Measurements from ENCODE around the gene PTPRG.

Gene PTPRG

GRCh38 chr3:61648481-61648880 lies 87.1 kb downstream of the PTPRG start:
- no peak for DNase-seq (ENCODE audit: low read depth)
- TF ChIP-seq, protein P1, sequence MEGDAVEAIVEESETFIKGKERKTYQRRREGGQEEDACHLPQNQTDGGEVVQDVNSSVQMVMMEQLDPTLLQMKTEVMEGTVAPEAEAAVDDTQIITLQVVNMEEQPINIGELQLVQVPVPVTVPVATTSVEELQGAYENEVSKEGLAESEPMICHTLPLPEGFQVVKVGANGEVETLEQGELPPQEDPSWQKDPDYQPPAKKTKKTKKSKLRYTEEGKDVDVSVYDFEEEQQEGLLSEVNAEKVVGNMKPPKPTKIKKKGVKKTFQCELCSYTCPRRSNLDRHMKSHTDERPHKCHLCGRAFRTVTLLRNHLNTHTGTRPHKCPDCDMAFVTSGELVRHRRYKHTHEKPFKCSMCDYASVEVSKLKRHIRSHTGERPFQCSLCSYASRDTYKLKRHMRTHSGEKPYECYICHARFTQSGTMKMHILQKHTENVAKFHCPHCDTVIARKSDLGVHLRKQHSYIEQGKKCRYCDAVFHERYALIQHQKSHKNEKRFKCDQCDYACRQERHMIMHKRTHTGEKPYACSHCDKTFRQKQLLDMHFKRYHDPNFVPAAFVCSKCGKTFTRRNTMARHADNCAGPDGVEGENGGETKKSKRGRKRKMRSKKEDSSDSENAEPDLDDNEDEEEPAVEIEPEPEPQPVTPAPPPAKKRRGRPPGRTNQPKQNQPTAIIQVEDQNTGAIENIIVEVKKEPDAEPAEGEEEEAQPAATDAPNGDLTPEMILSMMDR (conservative IDR thresholded peaks at IDR 0.05; ENCODE audit: low read depth, low read length): no peak
- no peak overlapping the region for H3K4me3 ChIP-seq (ENCODE audit: low read length)

GRCh38 chr3:61649381-61650170 lies 88.2 kb downstream of the PTPRG start:
- H3K4me3 ChIP-seq (ENCODE audit: low read length): no peak overlapping the region
- TF ChIP-seq, protein P1 (conservative IDR thresholded peaks at IDR 0.05; ENCODE audit: low read depth, low read length): no peak

DNA sequence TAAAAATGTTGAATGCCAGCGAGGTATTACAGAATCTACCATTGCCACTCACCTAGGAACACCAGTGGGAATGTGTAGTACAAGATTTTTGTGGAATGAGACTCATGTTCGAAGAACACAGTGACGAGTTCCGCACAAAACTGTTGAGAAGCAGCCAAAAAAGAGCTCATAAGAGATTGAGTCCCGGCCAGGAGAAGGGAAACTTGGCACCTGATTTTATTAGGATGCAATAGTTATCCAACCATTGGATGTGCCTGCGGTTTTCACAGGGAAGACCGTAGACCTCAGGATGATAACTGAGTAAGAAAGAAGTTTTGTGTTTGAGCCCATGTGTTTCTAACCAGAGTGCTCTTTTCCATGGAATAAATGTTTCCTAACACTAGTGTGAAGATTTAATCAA lies 88.9 kb downstream of the PTPRG start:
- TF ChIP-seq, protein P1 (conservative IDR thresholded peaks at IDR 0.05; ENCODE audit: low read depth, low read length): no peak
- H3K4me3 ChIP-seq (ENCODE audit: low read length): no peak overlapping the region
- no peak for DNase-seq (ENCODE audit: low read depth)

More at GRCh38 chr3:61649381-61650170, 88.2 kb downstream of the PTPRG start:
- DNase-seq (ENCODE audit: low read depth): no peak

DNA sequence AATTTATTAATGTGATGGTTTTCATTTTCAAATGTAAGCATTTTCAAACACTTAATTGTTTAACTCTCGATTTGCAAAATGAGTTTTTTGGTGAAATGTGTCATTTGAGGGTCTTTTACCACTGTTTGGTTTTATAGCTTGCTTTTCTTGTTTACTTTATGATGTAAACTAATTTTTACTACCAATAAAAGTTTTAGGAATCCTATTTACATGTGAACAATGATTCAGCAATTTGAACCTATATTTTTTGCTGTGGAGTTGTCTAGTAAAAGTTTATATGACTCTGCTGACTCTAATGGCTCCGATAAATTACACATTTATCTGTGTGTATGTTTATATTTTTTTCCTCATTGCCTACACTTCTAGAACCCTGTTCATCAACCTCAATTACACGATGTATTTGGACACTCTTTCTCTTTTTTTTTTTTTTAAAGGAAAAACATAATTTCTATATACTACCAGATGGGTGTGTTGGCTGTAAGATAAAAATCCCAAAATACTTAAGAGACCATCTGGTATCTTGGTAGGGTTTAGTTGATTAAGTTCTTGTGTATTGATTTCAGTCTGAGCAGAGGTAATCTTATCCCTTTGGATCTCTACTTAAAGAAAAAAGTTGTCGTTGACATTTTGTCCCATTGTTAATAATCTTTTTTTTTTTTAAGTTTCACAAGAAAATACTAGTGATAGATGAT lies 89.5 kb downstream of the PTPRG start:
- H3K4me3 ChIP-seq (ENCODE audit: low read length): no peak overlapping the region
- no peak for DNase-seq (ENCODE audit: low read depth)
- TF ChIP-seq, protein P1 (conservative IDR thresholded peaks at IDR 0.05; ENCODE audit: low read depth, low read length): no peak

- TF ChIP-seq, protein P1 (conservative IDR thresholded peaks at IDR 0.05; ENCODE audit: low read depth, low read length): no peak
- no peak for DNase-seq (ENCODE audit: low read depth)
- H3K4me3 ChIP-seq (ENCODE audit: low read length): no peak overlapping the region
Measured at GRCh38 chr3:61657689-61658088, 96.3 kb downstream of the PTPRG start.

DNA sequence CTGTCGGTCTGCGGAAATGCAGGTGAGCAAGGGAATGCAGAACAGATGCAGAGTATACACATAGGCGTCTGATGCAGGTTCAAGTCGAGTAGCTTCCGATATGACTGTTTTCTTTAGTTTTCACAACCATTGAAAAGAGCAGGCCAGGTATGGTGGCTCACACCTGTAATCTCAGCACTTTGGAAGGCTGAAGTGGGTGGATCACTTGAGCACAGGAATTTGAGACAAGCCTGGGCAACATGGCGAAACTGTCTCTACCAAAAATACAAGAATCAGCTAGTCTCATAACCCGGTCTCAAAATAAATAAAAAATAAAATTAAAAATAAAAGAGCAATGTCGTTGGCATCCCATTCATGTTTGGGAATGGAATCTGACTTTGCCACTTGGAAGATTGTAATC lies 101.5 kb downstream of the PTPRG start:
- TF ChIP-seq, protein P1 (conservative IDR thresholded peaks at IDR 0.05; ENCODE audit: low read depth, low read length): no peak
- no peak overlapping the region for H3K4me3 ChIP-seq (ENCODE audit: low read length)
- DNase-seq (ENCODE audit: low read depth): no peak
